Activated CD4-positive, alpha-beta T cell treated with anti-CD3 and anti-CD28 coated beads for 48 hours (primary cell): Measurements from ENCODE around the gene UBTD1.

Source experiments
- DNase-seq: peaks from one replicate; pipeline ENCODE4 v3.0.0-alpha.2; 2020

Gene UBTD1

DNA sequence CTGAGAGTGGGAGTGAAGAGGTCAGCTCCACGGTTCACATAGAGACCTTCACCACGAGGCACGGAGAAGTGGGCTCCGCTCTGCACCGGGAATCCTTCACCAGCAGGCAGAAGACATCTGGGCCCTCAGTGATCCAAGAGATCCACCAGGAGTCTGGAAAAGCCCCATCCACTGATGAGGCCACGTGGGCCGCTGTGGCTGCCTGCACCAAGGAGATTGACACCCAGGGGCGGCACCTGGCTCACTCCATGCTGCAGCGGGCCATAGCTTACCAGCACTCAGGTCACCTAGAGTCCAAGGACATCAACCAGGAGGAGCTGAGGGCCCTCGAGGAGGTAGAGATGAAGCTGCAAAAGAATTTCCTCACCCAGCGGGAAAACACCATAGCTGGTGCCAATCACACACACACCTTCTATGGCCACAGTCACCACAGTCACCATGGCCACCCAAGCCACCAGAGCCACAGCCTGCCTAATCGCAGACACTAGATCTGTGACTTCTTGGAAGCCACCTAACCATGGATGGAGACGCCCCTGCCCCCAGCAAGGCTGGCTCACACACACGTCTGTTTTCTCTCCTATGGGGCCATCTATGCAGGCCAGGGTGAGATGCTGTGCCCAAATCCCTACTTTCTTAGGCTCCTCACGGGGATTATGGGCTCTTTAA, 91.5 kb downstream of the UBTD1 start:
- DNase-seq = no peak

DNA sequence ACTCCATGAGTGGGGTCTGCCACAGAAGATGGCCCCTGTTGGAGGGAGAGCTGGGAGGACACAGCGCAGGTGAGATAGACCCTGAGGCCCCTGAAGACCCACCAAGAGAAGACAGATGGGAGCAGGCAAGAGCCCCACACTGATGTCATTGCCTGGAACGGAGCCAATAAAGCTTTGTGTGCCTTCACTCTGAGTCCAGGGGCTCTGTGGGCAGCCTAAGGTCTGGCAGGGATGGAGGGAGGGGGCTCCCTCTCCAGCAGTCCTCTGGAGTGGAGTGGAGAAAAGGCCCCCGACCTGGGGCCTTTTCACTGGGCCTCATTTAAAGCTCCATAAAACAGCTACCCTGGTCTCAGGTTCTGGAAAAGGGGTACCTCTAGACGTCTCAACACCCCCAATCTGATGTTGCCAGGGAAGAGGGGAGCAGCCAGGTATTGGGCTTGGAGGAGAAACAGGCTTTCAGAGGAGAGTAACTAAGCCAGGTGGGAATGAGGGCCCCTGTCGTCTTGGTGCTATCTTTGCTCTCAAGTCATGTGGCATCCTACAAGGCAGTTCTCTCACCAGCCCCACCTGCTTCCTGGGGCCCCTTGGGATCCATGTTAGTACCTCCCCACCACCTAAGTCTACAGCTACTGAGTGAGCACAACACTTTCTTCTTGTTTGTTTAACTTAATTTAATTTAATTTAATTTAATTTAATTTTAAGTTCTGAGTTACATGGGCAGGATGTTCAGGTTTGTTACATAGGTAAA, 92.2 kb downstream of the UBTD1 start:
- no peak for DNase-seq

DNA sequence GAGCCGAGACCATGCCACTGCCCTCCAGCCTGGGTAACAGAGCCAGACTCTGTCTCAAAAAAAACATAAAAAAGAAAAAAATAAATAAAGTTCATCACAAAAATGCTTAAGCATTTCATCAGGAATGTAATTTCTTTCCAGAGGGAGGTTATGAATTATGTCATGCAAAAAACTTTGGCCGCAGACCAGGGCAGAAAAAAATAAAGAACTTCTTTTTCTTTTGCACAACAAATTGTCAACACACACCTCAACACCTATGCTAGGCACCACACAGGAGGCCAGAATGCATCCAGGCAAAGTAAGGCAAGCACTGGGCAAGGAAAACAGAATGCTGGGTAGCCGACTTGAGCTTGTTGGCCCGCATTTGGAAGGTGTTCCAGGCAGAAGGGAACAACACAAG, 94.7 kb downstream of the UBTD1 start:
- DNase-seq = no peak

DNA sequence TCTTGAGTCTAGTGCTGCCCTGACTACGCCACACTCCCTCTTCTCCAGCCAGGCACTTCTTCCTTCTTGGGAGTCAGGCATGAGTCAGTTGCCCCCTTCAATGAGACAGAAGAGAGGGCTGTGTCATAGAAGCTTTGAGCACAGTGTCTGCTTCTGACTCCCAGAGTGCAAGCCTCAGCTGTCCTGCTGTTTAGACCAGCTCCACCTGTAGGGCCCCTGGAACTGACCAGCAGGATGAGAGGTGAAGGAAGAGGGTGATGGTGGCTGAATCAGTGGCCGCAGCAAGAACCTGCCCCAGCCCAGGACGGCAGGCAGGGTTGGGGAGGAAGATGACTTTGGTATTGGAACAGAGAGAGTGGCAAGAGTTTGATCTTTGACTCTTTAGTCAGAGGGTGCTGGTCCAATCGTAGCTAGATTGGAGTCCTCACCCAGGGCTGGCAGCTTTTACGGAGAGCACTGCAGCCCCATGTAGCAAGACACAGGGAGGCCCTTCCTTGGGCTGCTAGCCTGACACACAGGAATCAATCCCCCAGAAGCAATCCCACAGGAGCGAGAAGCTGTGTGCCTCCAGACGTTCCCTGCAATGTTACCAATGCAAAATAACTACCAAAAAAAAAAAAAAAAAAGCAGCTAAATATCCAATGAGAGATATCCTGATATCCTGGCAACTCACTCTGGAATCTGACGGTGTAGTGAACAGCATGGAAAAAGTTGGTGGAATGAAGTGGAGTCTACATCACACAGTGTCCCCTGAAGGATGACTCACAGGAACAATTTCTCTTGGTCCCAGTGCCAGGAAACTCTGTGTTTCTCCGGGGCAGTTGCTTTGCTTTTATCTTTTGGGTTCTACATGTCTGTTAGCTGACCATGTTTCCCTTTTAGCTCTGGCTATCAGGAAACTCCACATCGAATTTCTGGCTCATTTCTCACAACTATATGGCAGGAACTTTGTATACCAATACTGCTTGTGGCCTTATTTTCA, 97.7 kb downstream of the UBTD1 start:
- DNase-seq = no peak

DNA sequence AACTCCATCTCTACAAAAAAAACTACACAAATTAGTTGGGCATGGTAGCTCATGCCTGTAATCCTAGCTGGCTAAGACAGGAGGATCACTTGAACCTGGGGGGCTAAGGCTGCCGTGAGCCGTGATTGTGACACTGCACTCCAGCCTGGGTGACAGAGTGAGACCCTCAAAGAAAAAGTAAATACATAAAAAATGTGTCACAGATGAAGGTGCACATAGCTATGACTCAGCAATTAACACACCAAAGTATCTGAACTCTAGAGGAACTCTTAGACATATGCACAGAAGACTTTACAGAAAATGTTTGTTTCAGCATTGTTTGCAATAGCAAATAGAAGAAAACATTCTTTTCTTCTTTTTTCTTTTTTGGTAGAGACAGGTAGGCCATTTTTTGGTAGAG, 99.1 kb downstream of the UBTD1 start:
- DNase-seq = no peak

DNA sequence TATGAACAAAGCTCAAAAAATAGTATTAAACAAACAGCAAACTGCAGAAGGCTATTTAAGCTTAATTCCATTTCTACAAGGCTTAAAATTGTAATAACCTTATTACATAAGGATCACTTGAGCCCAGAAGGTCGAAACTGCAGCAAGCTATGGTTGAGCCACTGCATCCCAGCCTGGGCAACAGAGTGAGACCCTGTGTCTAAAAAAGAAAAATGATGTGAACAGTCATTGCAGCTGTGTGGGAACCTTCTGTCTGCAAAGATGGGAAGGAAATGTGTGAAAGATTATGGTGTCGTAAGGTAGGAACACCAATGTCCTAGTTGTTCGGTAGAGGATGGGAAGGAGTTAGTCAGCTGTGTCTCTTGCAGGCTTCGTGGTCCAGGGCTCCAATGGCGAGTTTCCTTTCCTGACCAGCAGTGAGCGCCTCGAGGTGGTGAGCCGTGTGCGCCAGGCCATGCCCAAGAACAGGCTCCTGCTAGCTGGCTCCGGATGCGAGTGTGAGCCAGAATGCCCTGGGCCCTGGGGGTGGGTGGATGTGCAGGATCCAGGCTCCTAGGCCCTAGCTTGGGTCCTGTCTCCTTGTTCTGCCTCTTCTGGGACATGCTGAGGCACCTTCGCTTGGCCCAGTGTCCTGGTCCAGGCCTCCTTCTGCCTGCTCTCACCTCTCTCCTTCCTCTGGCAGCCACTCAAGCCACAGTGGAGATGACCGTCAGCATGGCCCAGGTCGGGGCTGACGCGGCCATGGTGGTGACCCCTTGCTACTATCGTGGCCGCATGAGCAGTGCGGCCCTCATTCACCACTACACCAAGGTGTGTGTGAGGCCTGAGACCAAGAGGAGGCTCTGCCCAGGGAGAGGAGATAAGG, 99.9 kb downstream of the UBTD1 start:
- DNase-seq = no peak

DNA sequence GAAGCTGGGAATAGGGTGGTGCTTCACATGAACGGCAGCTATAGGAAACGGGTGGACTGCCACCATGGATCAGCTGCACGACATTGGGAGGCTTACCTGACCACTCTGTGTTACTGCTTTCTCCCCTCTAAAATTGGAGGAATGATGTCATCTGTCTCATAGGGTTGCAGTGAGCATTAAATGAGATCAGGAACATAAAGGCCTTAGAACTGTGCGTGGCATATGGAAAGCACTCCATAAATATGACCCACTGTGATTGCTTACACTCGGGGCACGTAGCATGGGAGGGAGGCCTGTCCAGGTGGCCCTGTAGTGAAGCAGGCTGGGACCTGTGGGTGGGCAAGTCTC, 100.5 kb downstream of the UBTD1 start:
- DNase-seq = no peak

DNA sequence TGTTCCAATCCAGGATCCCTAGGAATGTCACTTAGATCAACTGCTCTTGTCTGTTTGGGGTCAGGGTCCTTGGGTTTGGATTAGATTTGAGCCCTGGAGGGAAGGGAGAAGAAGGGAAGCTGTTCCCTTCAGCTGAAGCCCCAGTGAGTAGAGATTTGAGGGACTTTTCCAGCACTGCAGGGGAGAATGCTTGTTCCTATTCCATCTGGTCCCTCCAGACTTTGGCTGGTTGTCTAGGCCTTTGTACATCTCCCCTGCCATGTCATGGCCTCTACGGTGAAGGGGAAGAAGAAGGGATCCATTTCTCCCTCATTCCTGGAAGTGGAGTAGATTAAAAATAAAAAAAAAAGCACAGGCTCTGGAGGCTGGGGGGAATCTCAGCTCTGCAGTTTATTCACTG, 101.9 kb downstream of the UBTD1 start:
- DNase-seq = no peak

DNA sequence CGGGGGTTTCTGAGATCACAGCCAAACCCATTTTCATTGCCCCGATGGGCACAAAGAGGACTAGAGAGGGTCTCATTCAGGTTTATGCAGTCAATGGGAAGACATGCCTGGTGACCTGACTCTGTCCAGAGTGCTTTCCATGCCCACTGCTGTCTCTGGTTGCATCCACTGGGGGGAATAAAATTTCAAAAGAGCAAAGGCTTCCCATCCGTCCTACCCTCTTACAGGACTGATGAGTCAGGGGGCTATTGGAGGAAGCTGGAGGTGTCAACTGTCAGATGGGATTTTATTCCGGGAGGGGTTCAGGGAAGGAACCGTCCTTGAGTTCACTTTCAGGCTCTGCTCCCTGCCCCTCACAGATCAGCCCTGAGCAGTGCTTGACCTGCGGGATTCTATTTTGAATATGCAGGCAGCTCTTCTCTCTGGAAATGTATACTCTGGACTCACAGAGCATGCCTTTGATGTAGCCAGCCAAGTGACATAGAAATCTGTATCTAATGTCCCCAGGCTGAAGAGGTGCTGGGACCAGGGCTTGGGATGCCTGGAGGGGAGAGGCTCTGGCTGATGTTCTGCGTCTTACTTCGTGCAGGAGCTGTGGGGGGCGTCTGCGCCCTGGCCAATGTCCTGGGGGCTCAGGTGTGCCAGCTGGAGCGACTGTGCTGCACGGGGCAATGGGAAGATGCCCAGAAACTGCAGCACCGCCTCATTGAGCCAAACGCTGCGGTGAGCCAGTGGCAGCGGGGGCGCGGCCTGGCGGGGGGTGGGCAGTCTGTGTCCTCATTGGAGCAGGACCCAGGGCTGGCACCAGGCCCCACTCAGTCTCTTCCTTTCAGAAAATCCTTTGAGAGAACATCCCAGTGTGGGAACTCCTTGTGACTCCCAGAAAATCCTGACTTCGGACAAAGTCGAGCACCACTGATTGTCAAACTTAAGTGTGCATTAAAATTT, 102.8 kb downstream of the UBTD1 start:
- DNase-seq = no peak

DNA sequence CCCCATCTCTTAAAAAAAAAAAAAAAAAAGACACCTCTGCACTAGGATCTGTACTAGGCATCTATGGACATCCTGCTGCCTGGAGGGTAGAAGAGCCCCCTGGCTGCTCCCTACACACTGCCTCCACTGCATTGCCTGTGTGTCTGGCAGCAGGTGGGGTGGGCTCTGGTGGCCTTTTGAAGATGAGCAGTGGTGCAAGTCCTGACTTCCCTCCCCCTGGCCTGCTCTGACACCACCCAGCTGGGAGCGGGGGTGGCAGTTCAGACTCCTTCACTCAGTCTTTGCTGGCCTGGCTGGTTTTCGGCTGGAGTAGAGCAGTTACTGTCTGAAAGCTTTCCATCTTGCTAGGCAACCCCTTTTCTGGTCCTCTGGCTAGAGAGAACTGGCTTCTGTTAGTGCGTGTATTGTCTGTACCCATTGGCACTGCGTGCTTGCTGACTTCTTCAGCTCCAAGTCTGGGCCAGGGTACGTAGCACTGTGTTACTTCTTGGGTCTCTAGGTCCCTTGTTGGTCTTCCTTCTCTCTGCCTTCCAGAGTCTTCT, 108.4 kb downstream of the UBTD1 start:
- DNase-seq = no peak

DNA sequence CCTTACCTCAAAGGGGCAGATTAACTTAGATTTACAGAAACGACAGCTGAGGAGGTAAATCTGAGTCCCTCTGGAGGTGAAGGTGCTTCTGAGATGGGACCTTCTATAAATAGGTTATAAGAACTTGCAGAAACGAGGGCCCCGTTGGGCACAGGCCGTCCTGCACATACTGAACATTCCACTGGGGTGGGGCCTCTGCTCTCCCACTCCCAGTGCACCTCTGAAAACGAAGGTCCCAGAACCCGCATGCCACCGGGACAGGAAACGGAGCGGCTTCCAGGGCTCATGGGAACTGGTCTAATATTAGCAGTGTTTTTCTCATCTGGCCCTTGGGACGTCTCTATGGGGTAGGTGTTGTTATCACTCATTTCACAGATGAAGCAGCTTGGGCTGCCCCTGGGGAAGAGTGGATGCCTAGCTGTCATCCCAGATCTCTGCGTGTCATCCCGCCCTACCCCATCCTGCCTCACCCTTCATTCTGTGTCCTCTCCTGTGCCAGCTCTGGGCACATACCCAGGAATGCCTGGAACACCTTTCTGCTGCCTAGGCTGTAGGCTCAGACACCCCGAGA, 110.4 kb downstream of the UBTD1 start:
- DNase-seq = no peak

DNA sequence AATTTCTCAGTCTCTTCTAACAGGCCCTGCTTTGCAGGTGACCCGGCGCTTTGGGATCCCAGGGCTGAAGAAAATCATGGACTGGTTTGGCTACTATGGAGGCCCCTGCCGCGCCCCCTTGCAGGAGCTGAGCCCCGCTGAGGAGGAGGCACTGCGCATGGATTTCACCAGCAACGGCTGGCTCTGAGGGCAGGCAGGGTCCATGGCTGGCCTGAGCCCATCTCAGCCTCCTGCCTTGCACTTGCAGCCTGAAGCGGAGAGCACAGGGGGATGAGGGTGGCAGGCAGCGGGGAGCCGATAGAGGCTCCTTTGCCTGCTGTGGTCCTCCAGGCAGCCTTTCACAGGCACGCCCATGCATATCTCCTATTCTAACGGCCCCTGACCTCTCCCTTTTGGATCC, 112.7 kb downstream of the UBTD1 start:
- DNase-seq = no peak

DNA sequence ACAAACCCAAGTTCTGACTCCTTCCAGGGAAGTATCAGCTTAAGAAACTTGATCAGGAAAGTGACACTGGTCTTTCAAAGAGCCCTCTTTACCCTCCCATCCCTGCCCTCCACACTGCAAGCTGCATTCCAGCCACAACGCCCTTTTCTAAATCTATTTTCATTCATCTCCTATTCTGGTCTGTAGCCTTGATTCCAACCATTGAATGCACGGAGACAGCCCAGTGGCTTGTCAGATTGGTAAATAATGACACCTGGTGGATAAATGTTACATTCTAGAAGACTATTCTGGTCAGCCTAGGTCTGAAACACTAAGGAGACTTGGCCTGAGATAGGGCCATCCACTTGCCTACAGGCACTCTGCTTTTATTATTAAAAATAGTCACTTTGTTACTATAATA, 113.7 kb downstream of the UBTD1 start:
- DNase-seq = no peak

DNA sequence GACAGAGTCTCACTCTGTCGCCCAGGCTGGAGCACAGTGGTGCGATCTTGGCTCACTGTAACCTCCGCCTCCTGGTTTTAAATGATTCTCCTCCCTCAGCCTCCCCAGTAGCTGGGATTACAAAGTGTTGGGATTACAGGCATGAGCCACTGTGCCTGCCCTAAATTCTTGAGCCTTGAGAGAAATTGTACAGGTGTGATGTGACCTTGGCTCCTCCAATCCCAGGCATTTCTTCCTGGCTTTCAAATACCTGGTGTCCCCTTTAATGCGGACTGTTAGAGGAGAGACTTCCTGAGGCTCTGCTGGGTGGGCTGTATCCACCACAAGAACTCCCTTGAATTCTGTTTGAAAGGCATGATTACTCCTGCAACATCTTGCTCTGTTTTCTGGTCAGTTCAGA, 119.6 kb downstream of the UBTD1 start:
- no peak for DNase-seq

DNA sequence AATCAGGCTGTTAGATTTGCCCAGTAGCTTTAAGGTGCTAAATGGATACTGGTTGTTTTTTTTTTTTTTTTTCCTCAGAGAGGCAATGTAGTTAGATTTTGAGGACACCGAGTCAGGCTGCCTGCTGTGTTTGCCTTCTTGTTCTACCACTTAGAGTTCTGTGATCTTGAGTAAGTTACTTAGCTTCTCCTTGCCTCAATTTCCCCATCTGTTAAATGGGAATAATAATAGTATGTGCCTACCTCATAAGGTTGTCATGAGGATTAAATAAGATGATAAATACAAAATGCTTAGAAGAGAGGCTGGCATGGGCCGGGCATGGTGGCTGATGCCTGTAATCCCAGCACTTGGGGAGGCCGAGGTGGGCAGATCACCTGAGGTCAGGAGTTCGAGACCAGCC, 120.0 kb downstream of the UBTD1 start:
- DNase-seq = no peak
